GM21447 (cell line): ENCODE results near the gene MAMDC2.
"Not testable (repeated sequence)": the region's sequence is repeated elsewhere in the genome, so short reads cannot be mapped to it uniquely, and the experiment has no call there.

Experiments used
- ATAC-seq: cut with Tn5 transposase; IDR thresholded peaks from one replicate; pipeline ENCODE4 v1.9.1; 2021; ENCODE audit not compliant: unreplicated experiment

Gene MAMDC2

DNA sequence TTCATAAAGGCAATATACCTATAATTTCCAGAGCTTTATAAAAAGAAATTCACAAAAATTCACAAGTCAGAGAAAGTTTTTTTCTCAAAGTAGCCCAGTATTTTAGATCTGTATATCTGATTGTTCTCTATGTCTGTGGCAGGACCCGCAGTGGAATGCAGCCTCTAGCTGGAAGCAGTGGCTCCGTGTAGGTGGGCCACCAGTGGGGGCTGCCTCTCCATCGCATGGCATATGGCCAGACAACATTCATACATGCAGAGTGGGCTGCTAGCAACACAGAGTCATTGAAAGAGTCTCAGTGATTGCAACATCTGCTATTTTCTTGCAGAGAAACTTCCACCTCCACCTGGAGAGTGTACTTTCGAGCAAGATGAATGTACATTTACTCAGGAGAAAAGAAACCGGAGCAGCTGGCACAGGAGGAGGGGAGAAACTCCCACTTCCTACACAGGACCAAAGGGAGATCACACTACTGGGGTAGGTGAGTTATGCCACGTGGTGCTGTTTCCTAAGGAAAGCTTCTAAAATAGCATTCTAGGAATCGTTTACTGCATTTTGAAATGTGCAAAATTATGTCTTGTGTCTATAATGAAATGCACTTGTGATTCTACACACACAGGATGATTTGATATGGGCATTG, 126.6 kb downstream of the MAMDC2 start:
- ATAC-seq, result no peak

DNA sequence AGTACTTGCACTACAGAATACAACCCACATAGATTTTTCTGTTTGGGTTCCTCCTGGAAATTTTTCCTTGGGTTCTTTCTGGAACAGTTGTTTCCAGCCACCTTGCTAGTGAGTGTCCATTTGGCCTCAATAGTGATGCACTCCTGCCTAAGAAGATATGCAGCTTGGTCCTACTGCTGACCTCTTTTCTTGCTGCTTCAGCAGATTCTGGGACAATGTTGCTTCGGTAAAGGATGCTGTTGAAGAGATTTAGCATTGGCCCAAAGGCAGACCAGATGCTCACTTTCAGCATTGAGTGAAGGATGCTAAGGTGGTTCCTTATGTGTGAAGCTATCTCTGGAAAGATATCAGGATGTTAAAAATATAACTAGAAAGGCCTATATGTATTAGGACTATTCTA, 128.9 kb downstream of the MAMDC2 start:
- no peak for ATAC-seq

DNA sequence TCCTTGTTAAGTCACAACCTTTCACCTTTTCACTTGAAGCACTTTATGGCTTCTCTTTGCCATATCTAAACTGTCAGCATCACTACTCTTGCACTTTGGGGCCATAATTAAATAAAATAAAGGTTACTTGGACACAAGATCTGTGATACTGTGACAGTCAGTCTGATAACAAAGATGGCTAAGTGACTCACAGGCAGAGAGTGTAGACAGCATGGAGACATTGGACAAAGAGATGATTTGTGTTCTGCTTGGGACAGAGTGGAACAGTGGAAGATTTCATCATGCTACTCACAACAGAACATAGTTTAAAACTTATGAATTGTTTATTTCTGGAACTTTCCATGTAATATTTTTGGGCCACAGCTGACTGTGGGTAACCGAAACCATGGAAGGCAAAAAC, 133.5 kb downstream of the MAMDC2 start:
- no peak for ATAC-seq

DNA sequence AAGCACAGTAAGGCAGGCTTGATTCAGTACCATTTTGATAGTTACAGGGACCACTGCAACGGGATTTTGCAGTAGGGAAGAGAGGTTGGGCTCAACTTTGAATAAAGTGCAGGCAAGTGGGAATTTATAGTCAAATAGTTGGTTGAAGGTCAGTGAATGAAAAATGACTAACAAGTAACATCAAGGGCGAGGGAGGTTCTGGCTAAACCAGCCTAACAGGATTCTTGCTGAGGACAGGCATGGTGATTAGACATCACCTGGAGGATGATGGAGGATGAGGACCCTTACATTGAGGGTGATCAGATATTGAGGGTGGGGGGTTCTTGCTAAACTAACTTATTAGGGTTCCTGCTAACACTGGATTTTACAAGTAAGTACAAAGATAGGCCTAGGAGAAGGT, 149.1 kb downstream of the MAMDC2 start:
- no peak for ATAC-seq

DNA sequence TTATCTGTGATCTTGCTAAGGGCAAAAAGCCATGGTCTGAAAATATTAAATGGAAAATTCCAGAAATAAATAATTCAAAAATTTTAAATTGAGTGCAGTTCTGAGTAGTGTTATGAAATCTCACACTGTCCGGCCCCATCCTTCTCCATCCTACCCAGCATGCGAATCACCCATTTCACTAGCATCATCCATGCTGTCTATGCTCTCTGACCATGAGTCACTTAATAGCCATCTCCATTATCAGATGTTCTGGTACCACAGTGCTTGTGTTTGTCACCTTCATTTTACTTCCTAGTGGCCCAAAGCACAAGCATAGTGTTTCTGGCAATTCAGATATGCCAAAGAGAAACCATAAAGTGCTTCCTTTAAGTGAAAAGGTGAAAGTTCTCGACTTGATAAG, 151.8 kb downstream of the MAMDC2 start:
- no peak for ATAC-seq

DNA sequence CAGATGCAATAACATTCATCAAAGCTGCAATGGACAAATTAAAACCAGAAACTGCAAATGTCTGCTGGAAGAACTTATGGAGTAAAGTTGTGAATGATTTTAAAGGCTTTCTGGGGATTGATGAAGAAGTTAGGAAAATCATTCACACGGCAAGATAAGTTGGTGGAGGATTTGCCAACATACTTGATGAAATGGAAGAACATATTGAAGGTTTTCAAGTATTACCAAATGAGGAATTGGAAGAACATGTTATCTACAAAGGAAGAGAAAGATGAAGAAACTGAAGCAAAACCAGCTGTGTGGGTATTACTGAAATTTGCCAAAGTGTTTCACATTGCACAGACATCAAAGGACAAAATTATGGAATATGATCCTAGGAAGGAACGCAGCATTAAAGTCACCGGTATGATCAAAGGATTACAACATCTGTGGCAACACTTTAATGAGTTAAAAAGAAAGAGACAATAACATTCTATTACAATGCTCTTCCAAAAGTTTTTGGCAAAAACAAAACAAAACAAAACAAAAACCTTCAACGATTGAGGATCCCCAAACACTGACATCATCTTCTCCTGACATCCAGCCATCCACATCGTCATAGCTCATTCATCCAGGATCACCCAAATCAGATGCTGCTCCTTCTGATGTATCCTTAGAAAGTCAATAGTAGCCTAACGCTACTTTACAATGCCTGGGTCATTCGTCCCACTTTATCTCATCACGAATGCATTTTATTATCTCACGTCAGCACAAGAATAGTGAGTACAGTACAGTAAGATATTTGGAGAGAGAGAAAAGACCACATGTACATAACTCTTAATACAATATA, 153.8 kb downstream of the MAMDC2 start:
- no peak for ATAC-seq

DNA sequence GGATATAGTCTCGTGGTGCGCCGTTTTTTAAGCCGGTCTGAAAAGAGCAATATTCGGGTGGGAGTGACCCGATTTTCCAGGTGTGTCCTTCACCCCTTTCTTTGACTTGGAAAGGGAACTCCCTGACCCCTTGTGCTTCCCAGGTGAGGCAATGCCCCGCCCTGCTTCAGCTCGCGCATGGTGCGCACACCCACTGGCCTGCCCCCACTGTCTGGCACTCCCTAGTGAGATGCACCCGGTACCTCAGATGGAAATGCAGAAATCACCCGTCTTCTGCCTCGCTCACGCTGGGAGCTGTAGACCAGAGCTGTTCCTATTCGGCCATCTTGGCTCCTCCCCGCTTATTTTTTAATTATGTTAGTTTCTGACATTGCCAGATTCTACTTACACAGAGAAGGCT, 161.1 kb downstream of the MAMDC2 start:
- ATAC-seq, result not testable (repeated sequence)

DNA sequence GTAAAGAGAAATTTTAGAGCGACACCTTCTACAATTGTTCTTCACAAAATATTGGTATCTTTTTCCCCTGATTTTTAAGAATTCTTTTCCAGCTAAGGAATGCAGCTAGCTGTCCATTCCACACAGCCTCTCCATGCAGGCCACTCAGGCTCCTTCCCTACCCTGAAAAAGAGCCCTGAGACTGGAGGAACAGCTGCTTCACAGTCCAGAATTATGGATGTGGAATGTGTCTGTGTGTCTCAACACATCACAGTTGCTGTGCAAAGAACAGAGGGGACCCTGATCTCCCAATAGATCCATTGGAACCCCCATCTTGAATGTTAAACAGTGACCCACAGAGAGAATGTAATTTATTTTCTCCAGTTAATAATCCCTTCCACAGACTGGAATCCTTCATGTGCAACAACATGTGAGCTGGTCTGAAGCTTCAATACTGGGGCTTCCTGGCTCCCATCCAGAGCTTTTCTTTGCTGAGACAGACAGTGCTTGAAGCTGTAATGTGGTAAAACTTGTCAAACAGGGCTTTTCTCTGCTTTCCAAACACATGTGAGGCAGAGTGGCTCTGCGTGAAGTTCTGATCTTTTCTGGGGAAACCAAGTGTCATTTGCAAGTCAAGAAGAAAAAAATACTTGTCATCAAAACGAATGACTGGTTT, 161.8 kb downstream of the MAMDC2 start:
- ATAC-seq, result no peak

DNA sequence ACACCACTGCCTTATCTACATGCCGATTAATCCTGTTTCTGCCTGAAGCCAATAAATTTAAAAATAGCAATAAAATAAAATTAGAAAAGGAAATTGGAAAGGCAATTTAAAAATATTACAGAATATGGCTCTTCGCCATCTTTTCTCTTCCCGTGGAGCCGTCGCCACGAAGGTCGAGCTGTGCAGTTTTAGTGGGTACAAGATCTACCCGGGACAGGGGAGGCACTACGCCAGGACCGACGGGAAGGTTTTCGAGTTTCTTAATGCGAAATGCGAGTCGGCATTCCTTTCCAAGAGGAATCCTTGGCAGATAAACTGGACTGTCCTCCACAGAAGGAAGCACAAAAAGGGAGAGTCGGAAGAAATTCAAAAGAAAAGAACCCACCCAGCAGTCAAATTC, 173.4 kb downstream of the MAMDC2 start:
- ATAC-seq, result no peak

DNA sequence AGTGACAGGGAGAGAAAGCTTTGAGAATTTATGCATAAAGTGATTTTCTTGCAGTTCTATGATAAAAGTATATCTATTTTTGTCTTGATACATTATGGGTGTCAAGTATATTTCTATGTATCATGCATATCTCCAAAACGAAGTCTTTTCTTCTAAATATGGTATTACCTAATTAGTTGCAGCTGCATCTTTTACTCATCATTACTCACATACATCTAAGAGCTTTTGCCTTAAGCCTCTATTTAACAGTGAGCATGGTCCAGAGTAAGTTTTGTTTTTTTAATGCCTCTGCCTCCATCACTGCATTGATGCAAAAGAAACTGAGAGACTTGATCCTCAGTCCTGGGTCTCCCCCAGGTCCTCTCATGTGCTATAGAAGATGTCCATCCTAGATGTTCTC, 175.1 kb downstream of the MAMDC2 start:
- ATAC-seq, result no peak

DNA sequence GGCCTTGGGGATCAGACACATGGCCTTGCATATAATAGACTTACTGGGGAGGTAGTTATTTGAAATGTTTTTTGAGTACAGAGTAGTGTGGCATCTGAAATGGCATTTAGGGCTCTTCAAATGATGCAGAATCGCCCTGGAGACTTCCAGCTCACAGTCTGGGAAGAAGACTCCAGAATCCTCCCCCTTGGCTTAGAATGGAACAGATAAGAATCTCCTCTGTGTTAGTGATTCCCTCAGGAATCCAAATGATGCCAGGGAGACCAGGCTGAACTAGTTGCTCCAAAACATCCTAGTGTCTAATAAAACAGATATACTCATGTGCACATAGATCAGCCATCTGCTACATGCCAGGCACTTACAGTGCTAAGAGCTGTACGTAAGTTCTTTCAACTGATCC, 176.6 kb downstream of the MAMDC2 start:
- ATAC-seq, result no peak

DNA sequence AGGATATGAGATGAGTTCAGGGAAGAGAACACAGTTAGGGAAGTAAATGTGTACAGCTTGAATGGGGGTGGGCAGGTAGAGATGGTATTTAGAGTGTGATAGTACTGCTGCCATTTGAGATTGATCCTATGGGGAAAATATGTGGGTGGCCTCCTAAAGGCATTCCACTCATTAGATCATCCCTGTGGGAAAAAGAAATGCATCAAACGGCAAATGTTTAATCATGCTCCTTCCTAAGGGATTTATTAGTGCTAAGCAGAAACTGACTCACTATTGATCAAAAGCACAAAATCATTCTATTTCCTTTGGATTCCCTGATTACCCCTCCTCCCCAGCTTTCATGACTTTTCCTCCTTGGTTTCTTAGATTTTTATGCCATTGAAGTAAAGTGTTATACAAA, 178.7 kb downstream of the MAMDC2 start:
- ATAC-seq, result no peak

DNA sequence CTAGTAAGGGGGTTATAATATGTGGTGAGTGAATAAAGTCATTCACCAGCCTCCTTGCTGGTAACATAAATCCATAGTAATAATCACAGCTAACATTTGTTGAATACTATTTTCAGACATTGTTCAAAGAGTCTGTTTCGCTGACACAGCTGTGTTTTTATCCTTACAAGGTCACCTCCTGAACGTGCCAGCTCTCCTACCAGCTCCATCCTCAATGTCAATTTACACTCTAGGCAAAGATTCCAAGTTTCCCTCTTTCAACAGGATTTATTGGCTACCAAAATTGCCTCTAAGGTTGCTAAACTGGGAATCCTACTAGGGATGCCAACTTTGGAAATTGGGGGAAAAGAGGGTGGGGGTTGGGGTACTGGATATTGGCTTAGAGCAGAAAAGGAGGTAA, 184.5 kb downstream of the MAMDC2 start:
- ATAC-seq, result no peak

DNA sequence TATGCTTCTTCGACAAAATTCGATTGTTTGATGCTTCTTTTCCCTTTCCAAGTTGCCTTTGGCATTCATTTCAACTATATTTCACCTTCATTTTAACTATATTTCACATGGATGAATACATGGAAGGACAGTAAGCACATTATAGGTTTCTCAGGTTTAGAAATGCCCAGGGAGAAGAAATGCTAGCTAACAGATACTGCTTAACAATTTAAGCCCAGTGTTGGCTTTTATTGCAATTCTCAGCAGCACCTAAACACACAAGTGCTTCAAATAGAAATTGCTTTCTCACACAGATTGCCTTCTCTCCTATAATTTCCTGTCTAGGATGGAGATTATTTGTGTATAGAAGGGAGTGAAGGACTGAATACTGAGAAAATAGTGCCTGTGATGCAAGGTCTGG, 185.0 kb downstream of the MAMDC2 start:
- ATAC-seq, result no peak

DNA sequence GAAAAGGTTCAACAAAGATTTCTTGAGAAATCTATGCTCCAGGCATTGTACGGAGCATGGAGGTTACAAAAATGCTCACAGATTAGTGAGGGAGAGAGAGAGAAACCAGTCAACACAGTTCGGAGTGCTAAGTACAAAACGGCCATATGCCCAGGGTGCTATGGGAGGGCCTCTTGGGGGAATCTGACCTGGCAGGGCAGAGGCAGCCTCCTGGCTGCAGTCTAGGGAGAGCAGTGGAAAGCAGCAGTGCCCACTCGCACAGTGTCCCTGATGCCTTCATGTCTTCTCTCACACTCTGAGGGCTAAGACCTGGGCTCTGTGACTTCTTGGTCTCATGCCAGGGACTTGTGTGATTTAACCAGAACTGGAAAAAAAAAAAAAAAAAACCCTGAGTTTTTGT, 185.4 kb downstream of the MAMDC2 start:
- no peak for ATAC-seq

DNA sequence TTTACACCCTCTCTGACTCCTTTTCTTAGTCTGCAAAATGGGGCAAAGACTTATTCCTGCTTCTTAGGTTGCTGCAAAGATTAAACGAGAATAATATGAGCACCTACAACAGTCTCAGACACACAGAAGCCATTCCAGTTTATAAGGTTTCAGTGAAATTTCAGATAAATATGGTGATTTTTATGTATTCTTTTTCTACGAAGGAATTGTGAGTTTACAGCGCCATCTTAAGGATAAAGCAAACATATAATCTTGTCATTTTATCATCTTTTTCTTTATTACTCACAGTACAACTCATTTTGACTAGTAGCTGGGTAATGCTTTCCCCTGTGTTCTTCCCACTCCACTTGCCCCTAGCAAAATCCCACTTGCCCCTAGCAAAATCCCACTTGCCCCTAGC, 185.9 kb downstream of the MAMDC2 start:
- no peak for ATAC-seq

DNA sequence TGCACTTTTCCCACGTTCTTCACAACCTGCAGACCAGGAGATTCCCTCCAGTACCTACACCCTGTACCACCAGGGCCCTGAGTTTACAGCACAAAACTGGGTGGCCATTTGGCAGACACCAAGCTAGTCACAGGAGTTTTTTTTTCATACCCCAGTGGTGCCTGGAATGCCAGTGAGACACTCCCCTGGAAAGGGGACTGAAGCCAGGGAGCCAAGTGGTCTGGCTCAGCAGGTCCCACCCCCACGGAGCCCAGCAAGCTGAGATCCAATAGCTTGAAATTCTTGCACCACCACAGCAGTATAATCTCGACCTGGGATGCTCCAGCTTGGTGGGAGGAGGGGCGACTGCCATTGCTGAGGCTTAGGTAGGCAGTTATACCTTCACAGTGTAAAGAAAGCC, 188.8 kb downstream of the MAMDC2 start:
- ATAC-seq, result no peak

DNA sequence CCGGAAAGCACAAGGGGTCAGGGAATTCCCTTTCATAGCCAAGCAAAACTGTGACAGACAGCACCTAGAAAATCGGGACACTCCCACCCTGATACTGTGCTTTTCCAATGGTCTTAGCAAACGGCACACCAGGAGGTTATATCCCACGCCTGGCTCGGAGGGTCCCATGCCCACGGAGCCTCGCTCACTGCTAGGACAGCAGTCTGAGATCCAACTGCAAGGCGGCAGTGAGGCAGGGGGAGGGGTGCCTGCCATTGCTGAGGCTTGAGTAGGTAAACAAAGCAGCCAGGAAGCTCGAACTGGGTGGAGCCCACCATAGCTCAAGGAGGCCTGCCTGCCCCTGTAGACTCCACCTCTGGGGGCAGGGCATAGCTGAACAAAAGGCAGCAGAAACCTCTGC, 190.6 kb downstream of the MAMDC2 start:
- not testable (repeated sequence) for ATAC-seq

DNA sequence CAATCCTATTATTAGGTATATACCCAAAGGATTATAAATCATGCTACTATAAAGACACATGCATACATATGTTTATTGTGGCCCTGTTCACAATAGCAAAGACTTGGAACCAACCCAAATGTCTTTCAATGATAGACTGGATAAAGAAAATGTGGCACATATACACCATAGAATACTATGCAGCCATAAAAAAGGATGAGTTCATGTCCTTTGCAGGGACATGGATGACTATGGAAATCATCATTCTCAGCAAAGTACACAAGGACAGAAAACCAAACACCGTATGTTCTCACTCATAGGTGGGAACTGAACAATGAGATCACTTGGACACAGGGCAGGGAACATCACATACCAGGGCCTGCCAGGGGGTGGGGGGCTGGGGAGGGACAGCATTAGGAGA, 202.3 kb downstream of the MAMDC2 start:
- ATAC-seq, result not testable (repeated sequence)

DNA sequence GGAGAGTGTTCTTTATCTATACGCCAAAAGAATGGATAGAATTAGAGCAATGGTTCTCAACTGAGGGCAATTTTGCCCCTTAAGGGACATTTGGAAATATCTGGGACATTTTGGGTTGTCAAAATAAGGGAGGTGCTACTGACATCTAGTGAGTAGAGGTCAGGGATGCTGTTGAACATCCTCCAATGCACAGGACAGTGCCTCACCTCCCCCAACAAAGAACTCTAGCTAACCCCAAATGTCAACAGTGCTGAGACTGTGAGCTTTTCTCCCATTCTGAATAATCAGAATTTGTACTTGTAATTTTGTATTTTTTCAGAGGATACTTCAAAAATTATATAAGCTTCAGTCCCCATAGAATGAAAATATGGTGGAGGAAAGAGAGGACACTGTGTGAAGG, 206.6 kb downstream of the MAMDC2 start:
- no peak for ATAC-seq

DNA sequence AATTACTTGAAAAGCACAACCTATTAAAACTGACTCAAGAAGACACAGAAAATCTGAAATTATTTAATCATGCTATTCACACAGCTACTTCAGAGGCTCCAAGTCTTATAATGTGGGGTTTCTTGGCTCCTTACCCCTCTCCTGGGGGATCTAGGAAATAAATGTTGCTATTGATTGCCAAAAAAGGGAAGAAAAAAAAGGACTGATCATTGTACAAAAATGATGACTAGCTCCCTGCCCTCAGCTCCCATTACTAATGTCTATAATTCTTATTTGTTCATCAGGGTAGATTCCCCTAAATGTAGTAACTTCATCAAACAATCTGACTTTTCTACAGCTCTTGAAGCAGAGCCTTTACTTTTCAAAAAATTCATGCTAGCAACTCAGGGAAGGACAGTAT, 211.8 kb downstream of the MAMDC2 start:
- ATAC-seq, result no peak

DNA sequence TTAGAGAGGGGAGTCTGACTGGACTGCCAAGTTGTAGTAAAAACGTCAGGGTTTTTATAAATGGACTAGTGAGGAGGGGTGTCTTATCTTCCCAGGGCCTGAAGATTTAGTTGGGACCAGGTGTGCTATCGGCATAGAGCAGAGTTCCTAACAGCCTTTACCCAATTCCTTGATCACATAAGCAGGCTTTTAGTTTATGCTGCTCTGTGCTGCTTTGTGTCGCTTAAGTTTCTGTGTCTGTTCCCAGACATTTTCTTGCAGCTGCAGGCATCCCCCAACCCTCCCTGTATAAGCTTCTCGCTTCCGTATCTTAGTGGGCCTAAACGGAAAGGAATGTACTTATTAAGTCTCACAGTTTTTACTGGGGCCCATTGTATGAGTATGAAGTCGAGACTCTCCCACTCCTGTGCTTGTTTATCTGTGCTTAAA, 212.5 kb downstream of the MAMDC2 start:
- no peak for ATAC-seq
